ENCODE measurements around the gene SFXN1.

Gene SFXN1

GRCh38 chr5:175465282-175465681, 13.1 kb upstream of the SFXN1 start:
- no peak for DNase-seq (ENCODE audit: low read depth in 2 of 3, low spot score in 2 of 3)

GRCh38 chr5:175466700-175467318, 11.6 kb upstream of the SFXN1 start:
- no peak for DNase-seq (ENCODE audit: low read depth in 2 of 3, low spot score in 2 of 3)

- no peak for DNase-seq (ENCODE audit: low read depth in 2 of 3, low spot score in 2 of 3)
Observed at GRCh38 chr5:175467983-175468690, 10.2 kb upstream of the SFXN1 start.

GRCh38 chr5:175468892-175469291, 9.5 kb upstream of the SFXN1 start:
- no peak for DNase-seq (ENCODE audit: low read depth in 2 of 3, low spot score in 2 of 3)

- no peak for DNase-seq (ENCODE audit: low read depth in 2 of 3, low spot score in 2 of 3)
Observed at GRCh38 chr5:175469916-175470315, 8.4 kb upstream of the SFXN1 start.

- no peak for DNase-seq (ENCODE audit: low read depth in 2 of 3, low spot score in 2 of 3)
Observed at GRCh38 chr5:175470781-175471180, 7.6 kb upstream of the SFXN1 start.

- no peak for DNase-seq (ENCODE audit: low read depth in 2 of 3, low spot score in 2 of 3)
Observed at GRCh38 chr5:175471196-175471595, 7.2 kb upstream of the SFXN1 start.

GRCh38 chr5:175471628-175472027, 6.7 kb upstream of the SFXN1 start:
- DNase-seq (ENCODE audit: low read depth in 2 of 3, low spot score in 2 of 3) = peak in 2 of 3 experiments; percentile 17 to 28

- no peak for DNase-seq (ENCODE audit: low read depth in 2 of 3, low spot score in 2 of 3)
Observed at GRCh38 chr5:175472378-175472777, 6.0 kb upstream of the SFXN1 start.

- no peak for DNase-seq (ENCODE audit: low read depth in 2 of 3, low spot score in 2 of 3)
Observed at GRCh38 chr5:175475248-175475647, 3.1 kb upstream of the SFXN1 start.

GRCh38 chr5:175477440-175477839, 920 bp upstream of the SFXN1 start:
- DNase-seq (ENCODE audit: low read depth in 2 of 3, low spot score in 2 of 3) = no peak

GRCh38 chr5:175478008-175478383, 364 bp upstream of the SFXN1 start:
- DNase-seq (ENCODE audit: low read depth in 2 of 3, low spot score in 2 of 3) = no peak

GRCh38 chr5:175479125-175479881, 943 bp downstream of the SFXN1 start:
- no peak for DNase-seq (ENCODE audit: low read depth in 2 of 3, low spot score in 2 of 3)

GRCh38 chr5:175483337-175483736, 5.0 kb downstream of the SFXN1 start:
- DNase-seq (ENCODE audit: low read depth in 2 of 3, low spot score in 2 of 3) = no peak

GRCh38 chr5:175484322-175484721, 6.0 kb downstream of the SFXN1 start:
- no peak for DNase-seq (ENCODE audit: low read depth in 2 of 3, low spot score in 2 of 3)

GRCh38 chr5:175484829-175485228, 6.5 kb downstream of the SFXN1 start:
- no peak for DNase-seq (ENCODE audit: low read depth in 2 of 3, low spot score in 2 of 3)

- no peak for DNase-seq (ENCODE audit: low read depth in 2 of 3, low spot score in 2 of 3)
Observed at GRCh38 chr5:175485631-175486030, 7.3 kb downstream of the SFXN1 start.

GRCh38 chr5:175487514-175488222, 9.3 kb downstream of the SFXN1 start:
- no peak for DNase-seq (ENCODE audit: low read depth in 2 of 3, low spot score in 2 of 3)

GRCh38 chr5:175489693-175490443, 11.5 kb downstream of the SFXN1 start:
- DNase-seq (ENCODE audit: low read depth in 2 of 3, low spot score in 2 of 3) = no peak

- no peak for DNase-seq (ENCODE audit: low read depth in 2 of 3, low spot score in 2 of 3)
Observed at GRCh38 chr5:175491223-175491622, 12.9 kb downstream of the SFXN1 start.

GRCh38 chr5:175493260-175493659, 14.9 kb downstream of the SFXN1 start:
- DNase-seq (ENCODE audit: low read depth in 2 of 3, low spot score in 2 of 3) = no peak
